ENCODE results near the gene HOXB9.

The HOXB9 gene

GRCh38 chr17:48637323-48638260 is 11.4 kb upstream of the HOXB9 start:
- DNase-seq: no peak

GRCh38 chr17:48636177-48637018 is 10.2 kb upstream of the HOXB9 start:
- DNase-seq: peak; percentile 89

- no peak for DNase-seq
Measured at GRCh38 chr17:48634493-48635208, 8.5 kb upstream of the HOXB9 start.

GRCh38 chr17:48633266-48633677 is 7.1 kb upstream of the HOXB9 start:
- DNase-seq: no peak

GRCh38 chr17:48632579-48633265 is 6.6 kb upstream of the HOXB9 start:
- no peak for DNase-seq

- no peak for DNase-seq
Measured at GRCh38 chr17:48631693-48632578, 5.8 kb upstream of the HOXB9 start.

GRCh38 chr17:48630925-48631692 is 5.0 kb upstream of the HOXB9 start:
- DNase-seq: no peak

- DNase-seq: no peak
Measured at GRCh38 chr17:48630009-48630924, 4.1 kb upstream of the HOXB9 start.

GRCh38 chr17:48629411-48629759 is 3.2 kb upstream of the HOXB9 start:
- DNase-seq: no peak

GRCh38 chr17:48628649-48629410 is 2.7 kb upstream of the HOXB9 start:
- no peak for DNase-seq

- DNase-seq: no peak
Measured at GRCh38 chr17:48627623-48628521, 1.7 kb upstream of the HOXB9 start.

GRCh38 chr17:48627118-48627597 is 1.0 kb upstream of the HOXB9 start:
- DNase-seq: no peak

- DNase-seq: no peak
Measured at GRCh38 chr17:48625495-48626244, 488 bp downstream of the HOXB9 start.

GRCh38 chr17:48624544-48625494 is 1.3 kb downstream of the HOXB9 start:
- no peak for DNase-seq

- DNase-seq: no peak
Measured at GRCh38 chr17:48624118-48624517, 2.0 kb downstream of the HOXB9 start.

- DNase-seq: no peak
Measured at GRCh38 chr17:48623583-48623982, 2.6 kb downstream of the HOXB9 start.
